ENCODE data around the gene SSH2. TPM values are rescaled to one million over a fixed set of nuclear protein-coding genes. Genes with fewer than 3 reads are reported as not detected.

The SSH2 gene
- total RNA-seq, 2 experiments from 2014 or later: 39.4 to 73.9 TPM

DNA sequence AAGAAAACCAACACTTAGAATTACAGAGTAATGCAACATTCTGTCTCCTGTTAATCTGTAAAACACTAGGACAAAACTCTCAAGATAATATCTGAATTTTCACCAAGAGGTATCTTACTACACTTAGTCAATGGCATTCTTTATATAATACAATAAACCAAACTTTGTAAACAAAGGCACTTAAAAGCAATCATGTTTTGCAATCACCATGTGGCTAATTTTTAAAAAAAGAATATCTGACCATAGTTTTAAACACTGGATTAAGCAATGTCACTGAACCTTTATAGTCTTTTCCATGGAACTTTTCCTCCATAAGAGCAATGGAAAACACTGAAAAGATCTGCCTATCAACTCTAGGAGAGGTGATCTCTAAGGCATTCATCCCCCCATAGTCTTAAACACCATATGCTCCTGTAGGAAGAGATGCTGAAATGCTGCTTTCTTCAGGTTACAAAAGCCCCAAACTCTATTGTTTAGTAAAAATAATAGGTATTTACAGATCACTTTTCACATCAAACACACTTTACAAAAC, 163.2 kb downstream of the SSH2 start:
- no TSS peak for BruUV-seq (replicated peaks)
- Histone ChIP-seq H3K9me2 (ENCODE audit: insufficient read depth, low read length) (no peaks in the 10 kb centered on the region), H3K4me2 (ENCODE audit: low read length) (no peak overlapping the region), H3K36me3 (ENCODE audit: insufficient read depth, low read length) (no peaks in the 10 kb centered on the region), H3K27ac (ENCODE audit: low read depth, low read length, poor library complexity, severe bottlenecking) (no peak overlapping the region), H3K9me3 (ENCODE audit: low read length) (no peaks in the 10 kb centered on the region), H3K79me2 (ENCODE audit: insufficient read depth, low read depth, low read length) (no peaks in the 10 kb centered on the region), H4K20me1 (ENCODE audit: insufficient read depth, low read length) (no peaks in the 10 kb centered on the region), H3K4me1 (ENCODE audit: insufficient read depth, low read length, poor library complexity, severe bottlenecking) (peaks cover 24% of the 10 kb centered on the region), H2AFZ (ENCODE audit: low read length) (no peak overlapping the region), H3K4me3 (ENCODE audit: low read depth, low read length, poor library complexity, severe bottlenecking) (no peak overlapping the region)
- ChIA-PET POLR2A (no interaction called here), CTCF (ENCODE audit: unreplicated experiment) (interaction anchor here (0.6 kb wide), 1 partner anchor 153 kb away, joined by 3 read pairs; no protein-coding TSS in a partner anchor)
- no peak for DNase-seq (ENCODE audit: low spot score)
- no peak for TF ChIP-seq EZH2phosphoT487 (IDR thresholded peaks at IDR 0.05; ENCODE audit: borderline replicate concordance, low read depth, low read length)
- TF ChIP-seq, protein P1, sequence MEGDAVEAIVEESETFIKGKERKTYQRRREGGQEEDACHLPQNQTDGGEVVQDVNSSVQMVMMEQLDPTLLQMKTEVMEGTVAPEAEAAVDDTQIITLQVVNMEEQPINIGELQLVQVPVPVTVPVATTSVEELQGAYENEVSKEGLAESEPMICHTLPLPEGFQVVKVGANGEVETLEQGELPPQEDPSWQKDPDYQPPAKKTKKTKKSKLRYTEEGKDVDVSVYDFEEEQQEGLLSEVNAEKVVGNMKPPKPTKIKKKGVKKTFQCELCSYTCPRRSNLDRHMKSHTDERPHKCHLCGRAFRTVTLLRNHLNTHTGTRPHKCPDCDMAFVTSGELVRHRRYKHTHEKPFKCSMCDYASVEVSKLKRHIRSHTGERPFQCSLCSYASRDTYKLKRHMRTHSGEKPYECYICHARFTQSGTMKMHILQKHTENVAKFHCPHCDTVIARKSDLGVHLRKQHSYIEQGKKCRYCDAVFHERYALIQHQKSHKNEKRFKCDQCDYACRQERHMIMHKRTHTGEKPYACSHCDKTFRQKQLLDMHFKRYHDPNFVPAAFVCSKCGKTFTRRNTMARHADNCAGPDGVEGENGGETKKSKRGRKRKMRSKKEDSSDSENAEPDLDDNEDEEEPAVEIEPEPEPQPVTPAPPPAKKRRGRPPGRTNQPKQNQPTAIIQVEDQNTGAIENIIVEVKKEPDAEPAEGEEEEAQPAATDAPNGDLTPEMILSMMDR (conservative IDR thresholded peaks at IDR 0.05; ENCODE audit: low read length): no peak
- intact Hi-C loops (cut with micrococcal nuclease; ENCODE audit: unreplicated experiment): no loop called here

DNA sequence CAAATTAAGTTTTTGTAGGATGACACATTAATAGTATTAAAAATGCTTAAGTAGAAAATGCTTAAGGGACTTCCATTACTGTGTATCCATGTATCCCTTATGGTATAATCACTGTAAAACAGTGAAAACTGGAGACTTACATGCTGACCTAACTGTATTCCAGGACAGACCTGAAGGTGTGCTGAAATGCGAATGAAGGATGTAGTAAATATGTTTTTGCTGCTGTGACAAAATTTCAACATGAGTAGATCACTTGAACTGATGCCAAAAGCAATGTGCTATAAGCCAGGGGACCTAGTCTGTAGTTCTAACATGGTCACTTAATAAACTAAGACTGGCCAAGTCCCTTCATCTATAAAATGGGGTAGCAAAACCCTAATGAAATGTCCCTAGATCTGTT, 165.3 kb downstream of the SSH2 start:
- intact Hi-C loops (cut with micrococcal nuclease; ENCODE audit: unreplicated experiment): no loop called here
- peaks cover 10% of the 10 kb centered on the region for H3K79me2 ChIP-seq (ENCODE audit: insufficient read depth, low read depth, low read length)
- no peaks in the 10 kb centered on the region for H3K36me3 ChIP-seq (ENCODE audit: insufficient read depth, low read length)
- no peak overlapping the region for H3K4me2 ChIP-seq (ENCODE audit: low read length)
- no peaks in the 10 kb centered on the region for H3K9me3 ChIP-seq (ENCODE audit: low read length)
- CTCF ChIA-PET (ENCODE audit: unreplicated experiment): no interaction called here
- no peak overlapping the region for H3K4me3 ChIP-seq (ENCODE audit: low read depth, low read length, poor library complexity, severe bottlenecking)
- POLR2A ChIA-PET: interaction anchor here (0.5 to 0.6 kb wide), 2 partner anchors 64 to 211 kb away, joined by 3 to 7 read pairs; no protein-coding TSS in a partner anchor
- no peaks in the 10 kb centered on the region for H3K9me2 ChIP-seq (ENCODE audit: insufficient read depth, low read length)
- BruUV-seq (replicated peaks): no TSS peak
- peaks cover 5% of the 10 kb centered on the region; the same call in 1 of the 2 replicates for H4K20me1 ChIP-seq (ENCODE audit: insufficient read depth, low read length)
- no peak overlapping the region for H3K27ac ChIP-seq (ENCODE audit: low read depth, low read length, poor library complexity, severe bottlenecking)
- DNase-seq (ENCODE audit: low spot score): no peak
- no peak overlapping the region for H2AFZ ChIP-seq (ENCODE audit: low read length)
- no peak for TF ChIP-seq EZH2phosphoT487 (IDR thresholded peaks at IDR 0.05; ENCODE audit: borderline replicate concordance, low read depth, low read length)
- TF ChIP-seq, protein P1 (conservative IDR thresholded peaks at IDR 0.05; ENCODE audit: low read length): no peak
- peaks cover 32% of the 10 kb centered on the region for H3K4me1 ChIP-seq (ENCODE audit: insufficient read depth, low read length, poor library complexity, severe bottlenecking)

DNA sequence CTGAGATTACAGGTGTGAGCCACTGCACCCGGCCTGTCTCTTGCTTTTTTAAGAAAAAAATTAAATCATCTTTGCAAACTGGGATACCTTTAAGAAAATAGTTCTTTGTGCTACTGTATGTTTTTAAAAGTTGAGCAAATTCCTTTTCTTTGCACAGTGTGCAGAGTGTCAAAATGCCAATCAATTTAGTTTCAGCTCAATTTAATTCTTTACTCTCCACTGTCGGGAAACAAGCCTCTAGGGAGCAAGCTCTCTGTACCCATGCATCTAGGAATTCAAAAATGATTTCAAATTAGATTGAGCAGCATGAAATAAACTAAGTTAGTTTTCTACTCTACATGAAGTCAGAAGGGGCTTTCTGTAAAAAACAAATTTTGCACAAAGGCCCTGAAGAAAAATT, 165.8 kb downstream of the SSH2 start:
- Histone ChIP-seq H3K4me1 (ENCODE audit: insufficient read depth, low read length, poor library complexity, severe bottlenecking) (peaks cover 37% of the 10 kb centered on the region), H3K79me2 (ENCODE audit: insufficient read depth, low read depth, low read length) (peaks cover 15% of the 10 kb centered on the region), H2AFZ (ENCODE audit: low read length) (no peak overlapping the region), H3K4me2 (ENCODE audit: low read length) (no peak overlapping the region), H4K20me1 (ENCODE audit: insufficient read depth, low read length) (peaks cover 10% of the 10 kb centered on the region; the same call in 1 of the 2 replicates), H3K36me3 (ENCODE audit: insufficient read depth, low read length) (no peaks in the 10 kb centered on the region), H3K9me2 (ENCODE audit: insufficient read depth, low read length) (no peaks in the 10 kb centered on the region), H3K9me3 (ENCODE audit: low read length) (no peaks in the 10 kb centered on the region), H3K4me3 (ENCODE audit: low read depth, low read length, poor library complexity, severe bottlenecking) (no peak overlapping the region), H3K27ac (ENCODE audit: low read depth, low read length, poor library complexity, severe bottlenecking) (no peak overlapping the region)
- POLR2A ChIA-PET: interaction anchor here (0.5 to 0.7 kb wide), 3 partner anchors 42 to 211 kb away, joined by 3 to 7 read pairs (median 5); no protein-coding TSS in a partner anchor
- TF ChIP-seq, protein P1 (conservative IDR thresholded peaks at IDR 0.05; ENCODE audit: low read length): no peak
- no peak for TF ChIP-seq EZH2phosphoT487 (IDR thresholded peaks at IDR 0.05; ENCODE audit: borderline replicate concordance, low read depth, low read length)
- intact Hi-C loops (cut with micrococcal nuclease; ENCODE audit: unreplicated experiment): no loop called here
- CTCF ChIA-PET (ENCODE audit: unreplicated experiment): no interaction called here
- BruUV-seq (replicated peaks): no TSS peak
- DNase-seq (ENCODE audit: low spot score): no peak

Measured in OCI-LY7 (cell line).